ENCODE results near the gene PNPLA7.

DNA sequence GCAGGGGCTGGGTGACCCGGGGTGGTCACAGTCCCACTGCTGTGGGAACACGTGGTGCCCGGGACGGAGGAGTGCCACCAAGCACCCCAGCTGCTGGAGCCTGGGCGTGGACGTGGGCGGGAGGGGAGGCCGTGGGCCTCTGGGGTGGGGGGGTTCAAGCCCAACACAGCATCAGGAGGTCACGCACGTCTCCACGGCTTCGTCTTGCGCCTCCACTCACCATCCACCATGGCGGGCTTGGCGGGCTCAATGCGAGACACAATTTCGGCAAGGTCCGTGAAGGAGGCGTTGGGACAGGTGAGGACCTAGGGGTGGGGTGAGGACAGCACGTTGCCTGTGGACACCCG, 88.9 kb downstream of the PNPLA7 start:
- TF ChIP-seq, protein P1, sequence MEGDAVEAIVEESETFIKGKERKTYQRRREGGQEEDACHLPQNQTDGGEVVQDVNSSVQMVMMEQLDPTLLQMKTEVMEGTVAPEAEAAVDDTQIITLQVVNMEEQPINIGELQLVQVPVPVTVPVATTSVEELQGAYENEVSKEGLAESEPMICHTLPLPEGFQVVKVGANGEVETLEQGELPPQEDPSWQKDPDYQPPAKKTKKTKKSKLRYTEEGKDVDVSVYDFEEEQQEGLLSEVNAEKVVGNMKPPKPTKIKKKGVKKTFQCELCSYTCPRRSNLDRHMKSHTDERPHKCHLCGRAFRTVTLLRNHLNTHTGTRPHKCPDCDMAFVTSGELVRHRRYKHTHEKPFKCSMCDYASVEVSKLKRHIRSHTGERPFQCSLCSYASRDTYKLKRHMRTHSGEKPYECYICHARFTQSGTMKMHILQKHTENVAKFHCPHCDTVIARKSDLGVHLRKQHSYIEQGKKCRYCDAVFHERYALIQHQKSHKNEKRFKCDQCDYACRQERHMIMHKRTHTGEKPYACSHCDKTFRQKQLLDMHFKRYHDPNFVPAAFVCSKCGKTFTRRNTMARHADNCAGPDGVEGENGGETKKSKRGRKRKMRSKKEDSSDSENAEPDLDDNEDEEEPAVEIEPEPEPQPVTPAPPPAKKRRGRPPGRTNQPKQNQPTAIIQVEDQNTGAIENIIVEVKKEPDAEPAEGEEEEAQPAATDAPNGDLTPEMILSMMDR (IDR thresholded peaks at IDR 0.05; ENCODE audit: borderline replicate concordance, extremely low read depth, low read length, poor library complexity, severe bottlenecking) = no peak
- TF ChIP-seq EZH2 (IDR thresholded peaks at IDR 0.05; ENCODE audit: borderline replicate concordance, low read depth, low read length, severe bottlenecking) = no peak
